NCI-H2196 treated with DMSO at 0.1 percent for 48 hours (cell line): ENCODE data around the gene GLB1L2.

ENCODE experiments used
- DNase-seq: peaks from one replicate; lab custom pipeline; 2025; ENCODE audit not compliant: unreplicated experiment; lab: John Stamatoyannopoulos, UW

The GLB1L2 gene

GRCh38 chr11:134417871-134418840 lies 86.4 kb downstream of the GLB1L2 start:
- DNase-seq, result no peak

DNA sequence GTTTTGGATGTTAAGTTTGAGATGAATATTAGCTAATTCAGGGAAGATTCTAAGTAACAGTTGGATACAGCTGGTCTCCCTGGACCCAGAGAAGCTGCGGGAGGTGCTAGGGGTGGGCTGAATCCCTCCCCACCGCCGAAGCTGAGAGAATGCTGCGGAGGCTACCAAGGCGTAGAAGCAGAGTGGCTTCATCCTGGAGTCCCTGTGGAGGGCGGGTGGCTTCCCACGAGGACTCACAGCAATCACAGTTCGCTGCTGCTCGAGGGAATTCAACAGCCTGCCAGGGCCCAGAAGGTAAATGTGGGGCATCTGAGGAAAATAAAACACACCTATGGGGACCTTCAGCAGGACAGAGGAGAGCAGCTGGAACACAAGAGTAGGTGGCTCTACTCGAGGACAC lies 91.3 kb downstream of the GLB1L2 start:
- no peak for DNase-seq

DNA sequence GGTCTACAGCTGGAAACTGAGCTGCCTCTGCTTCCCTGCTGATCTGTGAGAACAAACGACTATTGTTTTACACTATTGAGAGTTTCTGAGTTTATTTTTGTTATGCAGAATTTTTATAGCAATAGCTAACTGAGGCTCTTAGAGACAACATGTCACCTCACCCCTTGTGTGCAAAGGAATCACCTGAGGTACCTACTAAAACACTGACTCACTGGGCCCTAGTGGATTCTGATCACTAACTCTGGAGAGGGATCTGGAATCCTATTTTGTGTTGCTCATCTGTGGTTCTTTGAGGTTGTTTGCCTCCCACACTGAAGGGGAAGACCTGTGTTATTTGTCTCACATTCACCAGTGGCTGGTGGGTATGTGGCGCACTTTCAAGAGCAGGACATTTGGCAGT lies 93.6 kb downstream of the GLB1L2 start:
- DNase-seq, result no peak
